H9 (cell line): ENCODE results near the gene GAK. TPM values are rescaled to one million over a fixed set of nuclear protein-coding genes. Genes with fewer than 3 reads are reported as not detected.

ENCODE experiments used
- DNase-seq: peaks from one replicate; pipeline ENCODE4 v3.0.0-alpha.2; 2017
- H2AFZ ChIP-seq: one replicate; pipeline ENCODE4 v1.6.1; 2013; ENCODE audit warnings: mild to moderate bottlenecking, low read length, control low read depth, moderate library complexity
- H2AK5ac ChIP-seq: 2 replicates; pipeline ENCODE4 v1.6.1; 2013; ENCODE audit warnings: low read length, control low read depth, mixed read lengths; ENCODE audit not compliant: insufficient read length
- H2BK120ac ChIP-seq: one replicate; pipeline ENCODE4 v1.6.1; 2013; ENCODE audit warnings: low read depth, mild to moderate bottlenecking, low read length, control low read depth, inconsistent platforms; ENCODE audit not compliant: poor library complexity, severe bottlenecking
- H2BK12ac ChIP-seq: 2 replicates; pipeline ENCODE4 v1.6.1; 2013; ENCODE audit warnings: low read length, control low read depth, mixed read lengths, low read depth; ENCODE audit not compliant: insufficient read length
- H2BK15ac ChIP-seq: 2 replicates; pipeline ENCODE4 v1.6.1; 2013; ENCODE audit warnings: low read depth, low read length, control low read depth
- H2BK20ac ChIP-seq: one replicate; pipeline ENCODE4 v1.6.1; 2013; ENCODE audit warnings: low read depth, mild to moderate bottlenecking, low read length, control low read depth, inconsistent platforms; ENCODE audit not compliant: poor library complexity, severe bottlenecking
- H2BK5ac ChIP-seq: 2 replicates; pipeline ENCODE4 v1.6.1; 2013; ENCODE audit warnings: low read length, control low read depth, mixed read lengths; ENCODE audit not compliant: insufficient read length
- H3K14ac ChIP-seq: 2 replicates; pipeline ENCODE4 v1.6.1; 2013; ENCODE audit warnings: low read length, control low read depth; ENCODE audit not compliant: insufficient read depth
- H3K18ac ChIP-seq: 2 replicates; pipeline ENCODE4 v1.6.1; 2013; ENCODE audit warnings: low read depth, mild to moderate bottlenecking, mixed read lengths, low read length, control low read depth; ENCODE audit not compliant: insufficient read length
- H3K23ac ChIP-seq: 2 replicates; pipeline ENCODE4 v1.6.1; 2013; ENCODE audit warnings: low read length, control low read depth, mixed read lengths, low read depth; ENCODE audit not compliant: insufficient read length
- H3K23me2 ChIP-seq: 2 replicates; pipeline ENCODE4 v1.6.1; 2013; ENCODE audit warnings: low read depth, mild to moderate bottlenecking, mixed read lengths, low read length, control low read depth; ENCODE audit not compliant: insufficient read length, poor library complexity, severe bottlenecking
- H3K27ac ChIP-seq: 2 replicates; pipeline ENCODE4 v1.5.1; 2013; ENCODE audit warnings: low read length, control low read depth, mixed read lengths, low read depth; ENCODE audit not compliant: insufficient read length
- H3K27me3 ChIP-seq: 2 replicates; pipeline ENCODE4 v1.6.1; 2013; ENCODE audit warnings: low read length, control low read depth, inconsistent platforms; ENCODE audit not compliant: insufficient read depth
- H3K4ac ChIP-seq: 2 replicates; pipeline ENCODE4 v1.6.1; 2013; ENCODE audit warnings: low read depth, mild to moderate bottlenecking, control low read depth, inconsistent platforms, low read length, moderate library complexity
- H3K4me1 ChIP-seq: 2 replicates; pipeline ENCODE4 v1.6.1; 2013; ENCODE audit warnings: low read length, control low read depth, inconsistent platforms; ENCODE audit not compliant: insufficient read depth
- H3K4me2 ChIP-seq: 2 replicates; pipeline ENCODE4 v1.6.1; 2013; ENCODE audit warnings: low read length, control low read depth, mixed read lengths; ENCODE audit not compliant: insufficient read length, insufficient read depth
- H3K56ac ChIP-seq: 2 replicates; pipeline ENCODE4 v1.6.1; 2013; ENCODE audit warnings: low read depth, mild to moderate bottlenecking, mixed read lengths, low read length, control low read depth; ENCODE audit not compliant: insufficient read length
- H3K79me1 ChIP-seq: 2 replicates; pipeline ENCODE4 v1.6.1; 2013; ENCODE audit warnings: low read depth, mild to moderate bottlenecking, moderate library complexity, low read length, control low read depth, inconsistent platforms; ENCODE audit not compliant: insufficient read depth, poor library complexity, severe bottlenecking
- H3K79me2 ChIP-seq: 2 replicates; pipeline ENCODE4 v1.6.1; 2013; ENCODE audit warnings: low read length, control low read depth, inconsistent platforms; ENCODE audit not compliant: insufficient read depth
- H3K9ac ChIP-seq: 2 replicates; pipeline ENCODE4 v1.6.1; 2013; ENCODE audit warnings: low read length, control low read depth, mixed read lengths; ENCODE audit not compliant: insufficient read length; ENCODE audit errors: extremely low read depth
- H3K9me3 ChIP-seq: one replicate; pipeline ENCODE4 v1.6.1; 2013; ENCODE audit warnings: low read depth, low read length, inconsistent platforms; ENCODE audit not compliant: control insufficient read depth
- H3T11ph ChIP-seq: one replicate; pipeline ENCODE4 v1.6.1; 2013; ENCODE audit warnings: mild to moderate bottlenecking, low read length, control low read depth, inconsistent platforms
- H4K20me1 ChIP-seq: one replicate; pipeline ENCODE4 v1.6.1; 2013; ENCODE audit not compliant: control insufficient read depth, insufficient read length, insufficient read depth
- H4K5ac ChIP-seq: 2 replicates; pipeline ENCODE4 v1.6.1; 2013; ENCODE audit warnings: low read depth, mild to moderate bottlenecking, mixed read lengths, low read length, control low read depth; ENCODE audit not compliant: insufficient read length
- H4K8ac ChIP-seq: replicated peaks from 2 replicates; pipeline ENCODE4 v1.6.1; 2013; ENCODE audit warnings: low read length, control low read depth, mixed read lengths, low read depth; ENCODE audit not compliant: insufficient read length
- H4K91ac ChIP-seq: 2 replicates; pipeline ENCODE4 v1.6.1; 2013; ENCODE audit warnings: low read depth, mild to moderate bottlenecking, moderate library complexity, mixed read lengths, low read length, control low read depth; ENCODE audit not compliant: insufficient read length
- H3K27ac Mint-ChIP-seq, 3 experiments: 2 replicates in 2 of 3; 3 replicates in 1 of 3; pipeline ENCODE4 v1.8.0; 2020 to 2021; ENCODE audit warnings: mixed read lengths in 3 of 3, mild to moderate bottlenecking in 1 of 3, moderate library complexity in 1 of 3
- H3K27me3 Mint-ChIP-seq: 2 replicates; pipeline ENCODE4 v1.8.0; 2021; ENCODE audit warnings: low read depth, mild to moderate bottlenecking, moderate library complexity, mixed read lengths
- H3K36me3 Mint-ChIP-seq, 3 experiments: 2 replicates in 2 of 3; 3 replicates in 1 of 3; pipeline ENCODE4 v1.8.0; 2020 to 2021; ENCODE audit warnings: low read depth in 3 of 3, mixed read lengths in 3 of 3; ENCODE audit not compliant: insufficient read depth in 1 of 3
- H3K4me1 Mint-ChIP-seq, 2 experiments: 2 replicates each; pipeline ENCODE4 v1.8.0; 2020; ENCODE audit warnings: mixed read lengths in 2 of 2
- H3K4me3 Mint-ChIP-seq, 2 experiments: 2 replicates in 1 of 2; 3 replicates in 1 of 2; pipeline ENCODE4 v1.8.0; 2020 to 2021; ENCODE audit warnings: mild to moderate bottlenecking in 2 of 2, mixed read lengths in 2 of 2, moderate library complexity in 1 of 2
- H3K9me3 Mint-ChIP-seq, 2 experiments: 2 replicates in 1 of 2; 3 replicates in 1 of 2; pipeline ENCODE4 v1.8.0; 2020; ENCODE audit warnings: mild to moderate bottlenecking in 2 of 2, mixed read lengths in 2 of 2, moderate library complexity in 1 of 2
- WGBS: extraction: QIAGEN DNeasy Blood & Tissue Kit; methylation state at CpG from one replicate; pipeline ENCODE4 v1.1.7; 2013; ENCODE audit warnings: missing lambda C conversion rate, low lambda C conversion rate, mixed read lengths; ENCODE audit not compliant: insufficient read length; ENCODE audit errors: extremely low coverage; 5-methylcytosine and 5-hydroxymethylcytosine counted together
- total RNA-seq: library from RNA; stranded (reverse); gene quantifications from 2 replicates; pipeline ENCODE4 v1.2.1, GENCODE V29; 2021
- TF ChIP-seq, protein P1 (sequence below): fragments of 200-600 bp; sonication (generic); conservative IDR thresholded peaks from 3 replicates; pipeline ENCODE4 v1.8.0; 2021; ENCODE audit warnings: antibody characterized with exemption, mild to moderate bottlenecking

The GAK gene
- total RNA-seq, 1 experiment from 2014 or later, result 80.7 TPM

DNA sequence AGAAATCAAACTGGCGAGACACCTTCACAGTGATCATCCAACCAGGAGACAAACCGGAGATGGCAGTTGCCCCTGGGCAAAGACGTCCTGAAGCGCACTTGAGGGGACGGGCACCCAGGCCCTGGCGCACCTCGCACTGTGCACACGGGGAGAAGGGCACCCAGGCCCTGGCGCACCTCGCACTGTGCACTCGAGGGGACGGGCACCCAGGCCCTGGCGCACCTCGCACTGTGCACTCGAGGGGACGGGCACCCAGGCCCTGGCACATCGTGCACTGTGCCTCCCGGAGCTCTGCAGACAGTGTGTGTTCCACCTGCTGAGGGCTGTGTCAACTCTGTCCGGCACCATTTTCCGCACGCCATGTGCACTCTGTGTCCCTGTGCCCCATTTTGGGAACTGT is 71.6 kb downstream of the GAK start:
- Histone ChIP-seq H4K20me1 (no peaks in the 10 kb centered on the region), H2BK15ac (no peak overlapping the region), H3K27me3 (no peaks in the 10 kb centered on the region), H2AFZ (no peak overlapping the region), H2BK20ac (no peak overlapping the region), H3K18ac (no peak overlapping the region), H2BK5ac (no peak overlapping the region), H3K9ac (no peak overlapping the region), H4K8ac (no peak overlapping the region), H3K4me2 (no peak overlapping the region), H3T11ph (no peak overlapping the region), H4K91ac (no peak overlapping the region), H3K27ac (no peak overlapping the region), H3K23ac (no peak overlapping the region), H2AK5ac (no peak overlapping the region), H3K79me1 (no peaks in the 10 kb centered on the region), H3K9me3 (no peaks in the 10 kb centered on the region), H3K23me2 (no peaks in the 10 kb centered on the region), H3K4me1 (no peaks in the 10 kb centered on the region), H2BK12ac (no peak overlapping the region), H3K4ac (no peak overlapping the region), H3K56ac (no peak overlapping the region), H3K14ac (no peak overlapping the region), H4K5ac (no peak overlapping the region), H3K79me2 (no peaks in the 10 kb centered on the region), H2BK120ac (no peak overlapping the region)
- WGBS, result no CpG with 5 or more reads among the region's 21 CpGs
- H3K9me3 Mint-ChIP-seq, result peaks cover 0 to 6% of the 10 kb centered on the region in 2 experiments; a peak in 1 of 5 replicates
- H3K4me1 Mint-ChIP-seq, result no peaks in the 10 kb centered on the region
- DNase-seq, result no peak
- peak overlapping the region in 1 of 3 experiments; percentile 77; a peak in 1 of 7 replicates for H3K27ac Mint-ChIP-seq
- TF ChIP-seq, protein P1, sequence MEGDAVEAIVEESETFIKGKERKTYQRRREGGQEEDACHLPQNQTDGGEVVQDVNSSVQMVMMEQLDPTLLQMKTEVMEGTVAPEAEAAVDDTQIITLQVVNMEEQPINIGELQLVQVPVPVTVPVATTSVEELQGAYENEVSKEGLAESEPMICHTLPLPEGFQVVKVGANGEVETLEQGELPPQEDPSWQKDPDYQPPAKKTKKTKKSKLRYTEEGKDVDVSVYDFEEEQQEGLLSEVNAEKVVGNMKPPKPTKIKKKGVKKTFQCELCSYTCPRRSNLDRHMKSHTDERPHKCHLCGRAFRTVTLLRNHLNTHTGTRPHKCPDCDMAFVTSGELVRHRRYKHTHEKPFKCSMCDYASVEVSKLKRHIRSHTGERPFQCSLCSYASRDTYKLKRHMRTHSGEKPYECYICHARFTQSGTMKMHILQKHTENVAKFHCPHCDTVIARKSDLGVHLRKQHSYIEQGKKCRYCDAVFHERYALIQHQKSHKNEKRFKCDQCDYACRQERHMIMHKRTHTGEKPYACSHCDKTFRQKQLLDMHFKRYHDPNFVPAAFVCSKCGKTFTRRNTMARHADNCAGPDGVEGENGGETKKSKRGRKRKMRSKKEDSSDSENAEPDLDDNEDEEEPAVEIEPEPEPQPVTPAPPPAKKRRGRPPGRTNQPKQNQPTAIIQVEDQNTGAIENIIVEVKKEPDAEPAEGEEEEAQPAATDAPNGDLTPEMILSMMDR, result no peak
- no peak overlapping the region for H3K4me3 Mint-ChIP-seq
- peaks cover 33 to 78% (median 73%) of the 10 kb centered on the region in 3 experiments for H3K36me3 Mint-ChIP-seq
- H3K27me3 Mint-ChIP-seq, result no peaks in the 10 kb centered on the region
